C4-2B (cell line): ENCODE measurements around the gene VRK1.

Experiments
- H3K27ac ChIP-seq: fragments of 450-650 bp; 2 replicates; pipeline ENCODE4 v1.5.1; 2017
- CTCF ChIP-seq: fragments of 450-650 bp; conservative IDR thresholded peaks from 2 replicates; pipeline ENCODE4 v1.5.1; 2017; ENCODE audit warnings: mild to moderate bottlenecking
- ZFX ChIP-seq: fragments of 450-650 bp; IDR thresholded peaks from 2 replicates; pipeline ENCODE4 v1.6.1; 2017

VRK1 gene

DNA sequence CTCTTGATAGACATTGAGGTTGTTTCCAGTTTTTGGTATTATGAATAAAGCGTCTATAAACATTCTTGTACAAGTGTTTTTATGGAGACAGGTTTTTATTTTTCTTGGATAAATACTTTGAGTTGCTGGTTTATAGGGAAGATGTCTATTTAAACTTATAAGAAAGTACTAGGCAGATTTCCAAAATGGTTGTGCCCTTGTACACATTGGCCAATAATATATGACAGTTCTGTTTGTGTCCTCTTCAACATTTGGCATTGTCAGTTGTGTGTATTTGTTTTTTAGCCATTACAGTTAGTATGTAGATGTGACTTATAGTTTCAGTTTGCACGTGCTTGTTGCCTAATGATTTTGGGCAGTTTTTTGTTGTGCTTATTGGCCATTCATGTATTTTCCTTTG lies 42.1 kb downstream of the VRK1 start:
- H3K27ac ChIP-seq, result no peak overlapping the region
- TF ChIP-seq CTCF, result no peak
- no peak for TF ChIP-seq ZFX

- no peak overlapping the region for H3K27ac ChIP-seq
- TF ChIP-seq CTCF (no peak), ZFX (no peak)
These were observed 46.0 kb downstream of the VRK1 start for GRCh38 chr14:96843137-96843536.

DNA sequence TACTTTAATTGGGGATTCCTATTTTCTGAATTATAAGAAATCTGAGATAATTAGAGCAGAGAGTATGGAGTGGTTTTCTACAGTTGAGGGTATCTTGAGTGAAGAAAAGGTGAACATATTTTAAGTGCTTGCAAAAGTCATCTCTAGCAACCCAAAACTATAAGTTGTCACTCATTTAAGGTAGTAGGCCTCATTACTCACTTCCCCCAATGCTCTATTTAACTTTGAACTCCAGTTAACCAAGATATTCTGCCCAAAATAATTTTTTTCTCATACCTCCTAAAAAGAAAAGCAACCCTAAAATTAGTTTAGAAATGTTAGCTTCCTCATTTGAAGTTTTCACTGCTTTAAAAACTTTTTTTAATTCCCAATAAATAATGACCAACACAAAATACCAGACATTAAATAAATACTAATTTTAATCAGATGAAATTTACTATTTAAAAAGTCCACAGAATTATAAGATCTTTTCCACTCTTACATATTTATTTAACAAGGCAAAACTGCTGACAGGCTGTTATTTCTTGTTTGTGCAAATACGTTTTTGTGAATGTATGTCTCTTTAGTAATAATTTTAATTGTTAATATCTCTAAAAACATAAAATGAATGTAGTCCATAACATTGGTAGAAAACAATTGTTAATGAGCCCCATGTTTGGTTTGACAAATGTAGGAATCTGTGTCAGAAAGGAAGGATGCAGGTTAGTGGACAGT lies 47.8 kb downstream of the VRK1 start:
- TF ChIP-seq CTCF (no peak), ZFX (no peak)
- H3K27ac ChIP-seq, result no peak overlapping the region

DNA sequence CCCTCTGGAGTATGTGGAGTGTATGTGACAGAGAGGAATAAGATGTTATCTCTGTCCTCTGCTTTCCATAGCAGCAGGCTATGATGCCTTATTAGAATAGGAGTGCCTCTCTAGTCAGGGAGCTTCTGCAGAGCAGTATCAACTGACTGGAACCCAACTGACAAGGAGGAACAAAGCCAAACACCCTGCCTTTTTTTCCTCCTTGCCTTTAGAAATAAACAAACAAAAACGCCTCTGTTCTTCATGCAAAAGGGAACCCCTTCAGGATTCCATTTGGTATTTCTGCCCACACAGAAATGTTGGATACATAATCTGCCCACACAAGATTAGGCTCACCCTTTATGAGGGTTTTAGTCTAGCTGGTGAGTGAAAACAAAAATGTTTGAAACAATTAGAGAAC lies 50.3 kb downstream of the VRK1 start:
- H3K27ac ChIP-seq, result no peak overlapping the region
- TF ChIP-seq CTCF (no peak), ZFX (no peak)

DNA sequence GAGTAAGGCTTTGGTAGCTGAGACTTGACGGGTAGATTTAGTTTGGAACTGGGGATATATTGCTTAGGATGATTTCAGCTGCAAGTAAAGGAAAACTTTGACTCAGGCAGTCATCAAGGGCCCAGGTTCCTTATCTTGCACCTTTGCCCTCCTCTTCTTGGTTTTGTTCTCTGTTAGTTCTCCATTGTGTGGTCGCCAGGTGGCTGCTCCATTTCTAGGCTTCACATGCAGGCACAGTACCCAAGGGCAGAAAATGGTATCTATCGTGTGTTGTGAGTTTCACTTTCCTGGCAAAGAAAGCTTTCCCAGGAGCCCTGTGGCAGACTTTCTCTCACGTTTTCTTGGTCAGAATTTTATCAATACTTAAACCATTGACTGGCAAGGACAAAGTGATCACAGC lies 50.8 kb downstream of the VRK1 start:
- no peak overlapping the region for H3K27ac ChIP-seq
- TF ChIP-seq CTCF (no peak), ZFX (no peak)

- H3K27ac ChIP-seq, result no peak overlapping the region
- TF ChIP-seq ZFX (no peak), CTCF (no peak)
These were observed 52.6 kb downstream of the VRK1 start for GRCh38 chr14:96849733-96850132.

DNA sequence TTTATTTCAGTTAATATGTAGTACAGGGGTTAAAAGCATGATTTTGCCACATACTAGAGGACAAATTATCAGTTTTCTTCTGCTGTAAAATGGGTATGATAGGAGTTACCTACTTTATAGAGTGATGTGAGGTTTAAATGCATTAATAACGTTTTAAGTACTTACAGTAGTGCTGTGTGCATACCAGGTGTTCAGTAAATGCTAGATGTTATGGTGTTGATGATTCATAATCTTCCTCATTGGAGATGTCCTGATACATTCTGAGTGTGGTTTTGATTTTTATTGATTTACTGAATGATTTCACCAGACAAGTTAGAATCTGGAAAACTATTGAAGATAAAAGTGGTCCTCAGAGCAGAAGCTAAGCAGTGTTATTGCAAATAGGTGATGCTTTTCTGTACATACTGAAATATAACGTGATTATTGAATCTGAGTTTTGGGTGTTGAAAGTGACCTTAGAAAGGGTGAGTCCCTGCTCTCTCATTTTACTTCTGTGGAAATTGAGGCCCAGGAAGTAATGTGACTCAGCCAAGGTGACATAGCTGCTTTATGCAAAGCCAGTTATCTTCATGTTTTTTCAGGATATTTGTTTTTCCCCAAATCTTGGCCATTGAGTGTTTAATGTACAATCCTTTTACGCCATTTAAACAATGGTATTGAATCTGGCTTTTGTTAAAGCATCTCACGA lies 54.7 kb downstream of the VRK1 start:
- TF ChIP-seq CTCF (no peak), ZFX (no peak)
- no peak overlapping the region for H3K27ac ChIP-seq
